HepG2 (cell line): ENCODE results near the gene LRRC10. TPM values are rescaled to one million over a fixed set of nuclear protein-coding genes. Genes with fewer than 3 reads are reported as not detected.

ENCODE experiments used
- ARNTL ChIP-seq: sonication (generic); formaldehyde crosslinking; IDR thresholded peaks from 2 replicates; pipeline ENCODE4 v1.4.0; 2020; ENCODE audit warnings: mild to moderate bottlenecking, missing genetic modification reagents
- BRF2 ChIP-seq: sonication (generic); formaldehyde crosslinking; IDR thresholded peaks from 2 replicates; pipeline ENCODE4 v1.8.1; 2022; ENCODE audit warnings: mild to moderate bottlenecking, missing genetic modification reagents
- CBFB ChIP-seq: sonication (generic); formaldehyde crosslinking; IDR thresholded peaks from 2 replicates; pipeline ENCODE4 v1.4.0; 2020; ENCODE audit warnings: missing genetic modification reagents
- FOXM1 ChIP-seq: sonication (generic); formaldehyde crosslinking; IDR thresholded peaks from 2 replicates; pipeline ENCODE4 v1.5.0; 2020; ENCODE audit warnings: missing genetic modification reagents
- HDAC1 ChIP-seq: sonication (generic); formaldehyde crosslinking; IDR thresholded peaks from 2 replicates; pipeline ENCODE4 v1.5.1; 2020; ENCODE audit warnings: mild to moderate bottlenecking, missing genetic modification reagents
- ISL2 ChIP-seq: sonication (generic); formaldehyde crosslinking; IDR thresholded peaks from 2 replicates; pipeline ENCODE4 v1.5.0; 2020; ENCODE audit warnings: missing genetic modification reagents
- KLF13 ChIP-seq: sonication (generic); formaldehyde crosslinking; IDR thresholded peaks from 2 replicates; pipeline ENCODE4 v1.4.0; 2020; ENCODE audit warnings: mild to moderate bottlenecking, missing genetic modification reagents
- MLLT10 ChIP-seq: sonication (generic); formaldehyde crosslinking; IDR thresholded peaks from 2 replicates; pipeline ENCODE4 v1.4.0; 2020; ENCODE audit warnings: missing genetic modification reagents
- MXD4 ChIP-seq: IDR thresholded peaks from 2 replicates; pipeline ENCODE4 v1.6.1; 2016; ENCODE audit warnings: mild to moderate bottlenecking, missing biosample characterization, missing genetic modification reagents
- NBN ChIP-seq: fragments of 450-650 bp; conservative IDR thresholded peaks from 2 replicates; pipeline ENCODE4 v1.6.1; 2017
- PHF8 ChIP-seq: sonication (generic); formaldehyde crosslinking; IDR thresholded peaks from 2 replicates; pipeline ENCODE4 v1.5.0; 2020; ENCODE audit warnings: missing genetic modification reagents
- POLR2AphosphoS5 ChIP-seq: IDR thresholded peaks from 2 replicates; pipeline ENCODE4 v1.6.1; 2012; ENCODE audit warnings: low read depth, low read length
- REXO4 ChIP-seq: sonication (generic); formaldehyde crosslinking; IDR thresholded peaks from 2 replicates; pipeline ENCODE4 v1.8.0; 2022; ENCODE audit warnings: missing genetic modification reagents, mild to moderate bottlenecking, borderline replicate concordance
- RFX5 ChIP-seq: IDR thresholded peaks from 2 replicates; pipeline ENCODE4 v1.6.1; 2011; ENCODE audit warnings: low read depth, low read length, improper control_type of control experiment
- SAFB2 ChIP-seq: sonication (generic); formaldehyde crosslinking; IDR thresholded peaks from 2 replicates; pipeline ENCODE4 v1.5.1; 2020; ENCODE audit warnings: missing genetic modification reagents, low read depth, mild to moderate bottlenecking, borderline replicate concordance
- SIN3A ChIP-seq: IDR thresholded peaks from 2 replicates; pipeline ENCODE4 v1.6.1; 2011; ENCODE audit warnings: low read depth, mild to moderate bottlenecking, control low read depth, low read length, borderline replicate concordance
- SIX1 ChIP-seq: sonication (generic); formaldehyde crosslinking; IDR thresholded peaks from 2 replicates; pipeline ENCODE4 v1.4.0; 2020; ENCODE audit warnings: missing genetic modification reagents, borderline replicate concordance
- TEAD2 ChIP-seq: sonication (generic); formaldehyde crosslinking; IDR thresholded peaks from 2 replicates; pipeline ENCODE4 v1.9.0; 2021; ENCODE audit warnings: missing genetic modification reagents
- U2AF2 ChIP-seq: fragments of 200-400 bp; formaldehyde crosslinking; IDR thresholded peaks from 2 replicates; pipeline ENCODE4 v1.6.1; 2017; ENCODE audit warnings: low read depth, mild to moderate bottlenecking, low read length
- ZFP36L2 ChIP-seq: sonication (generic); formaldehyde crosslinking; IDR thresholded peaks from 2 replicates; pipeline ENCODE4 v1.4.0; 2020; ENCODE audit warnings: missing genetic modification reagents
- ZFY ChIP-seq: sonication (generic); formaldehyde crosslinking; IDR thresholded peaks from 2 replicates; pipeline ENCODE4 v1.4.0; 2020; ENCODE audit warnings: missing genetic modification reagents
- ZNF121 ChIP-seq: sonication (generic); formaldehyde crosslinking; IDR thresholded peaks from 2 replicates; pipeline ENCODE4 v1.5.0; 2020; ENCODE audit warnings: mild to moderate bottlenecking, missing genetic modification reagents
- ZNF143 ChIP-seq: sonication (generic); formaldehyde crosslinking; IDR thresholded peaks from 2 replicates; pipeline ENCODE4 v1.4.0; 2020; ENCODE audit warnings: missing genetic modification reagents
- ZNF253 ChIP-seq: sonication (generic); formaldehyde crosslinking; IDR thresholded peaks from 2 replicates; pipeline ENCODE4 v1.8.0; 2022; ENCODE audit warnings: mild to moderate bottlenecking, missing genetic modification reagents, borderline replicate concordance
- ZNF280B ChIP-seq: sonication (generic); formaldehyde crosslinking; IDR thresholded peaks from 2 replicates; pipeline ENCODE4 v1.5.0; 2020; ENCODE audit warnings: missing genetic modification reagents, mild to moderate bottlenecking, borderline replicate concordance
- ZNF331 ChIP-seq: sonication (generic); formaldehyde crosslinking; IDR thresholded peaks from 2 replicates; pipeline ENCODE4 v1.4.0; 2020; ENCODE audit warnings: missing genetic modification reagents
- ZNF766 ChIP-seq: sonication (generic); formaldehyde crosslinking; IDR thresholded peaks from 2 replicates; pipeline ENCODE4 v1.5.0; 2020; ENCODE audit warnings: missing genetic modification reagents, borderline replicate concordance
- ZNF781 ChIP-seq: sonication (generic); formaldehyde crosslinking; IDR thresholded peaks from 2 replicates; pipeline ENCODE4 v1.5.1; 2020; ENCODE audit warnings: borderline replicate concordance, mild to moderate bottlenecking, missing genetic modification reagents; ENCODE audit errors: not compliant biosample characterization
- polyA plus RNA-seq, 8 experiments: library from polyadenylated mRNA; depleted of rRNA in 3 of 8; stranded (reverse) in 7 of 8; unstranded in 1 of 8; fragments of >200 nt; fragmentation: Illumina TruSeq in 4 of 8; extraction: Trizol in 4 of 8; gene quantifications; 2 replicates each; pipeline versions ENCODE4 v1.2.1 to v1.2.3, GENCODE V29; 2011 to 2016; ENCODE audit warnings: low read depth in 4 of 8, missing spikeins in 1 of 8, mixed read lengths in 1 of 8; ENCODE audit not compliant: insufficient read depth in 1 of 8
- total RNA-seq, 5 experiments: library from RNA; depleted of rRNA; stranded (reverse); fragments of >200 nt; fragmentation: Illumina TruSeq; extraction: Trizol; gene quantifications; 2 replicates each; pipeline ENCODE4 v1.2.3, GENCODE V29; 2016; ENCODE audit warnings: low read depth in 1 of 5
- TF ChIP-seq, protein P1 (sequence below): sonication (generic); formaldehyde crosslinking; IDR thresholded peaks from 2 replicates; pipeline ENCODE4 v1.4.0; 2020; ENCODE audit warnings: missing genetic modification reagents

Gene LRRC10
- total and polyA plus RNA-seq, 2 of the 13 experiments (the other 11 are each of a cell fraction or from before 2014, with no cell fraction given), result not detected

DNA sequence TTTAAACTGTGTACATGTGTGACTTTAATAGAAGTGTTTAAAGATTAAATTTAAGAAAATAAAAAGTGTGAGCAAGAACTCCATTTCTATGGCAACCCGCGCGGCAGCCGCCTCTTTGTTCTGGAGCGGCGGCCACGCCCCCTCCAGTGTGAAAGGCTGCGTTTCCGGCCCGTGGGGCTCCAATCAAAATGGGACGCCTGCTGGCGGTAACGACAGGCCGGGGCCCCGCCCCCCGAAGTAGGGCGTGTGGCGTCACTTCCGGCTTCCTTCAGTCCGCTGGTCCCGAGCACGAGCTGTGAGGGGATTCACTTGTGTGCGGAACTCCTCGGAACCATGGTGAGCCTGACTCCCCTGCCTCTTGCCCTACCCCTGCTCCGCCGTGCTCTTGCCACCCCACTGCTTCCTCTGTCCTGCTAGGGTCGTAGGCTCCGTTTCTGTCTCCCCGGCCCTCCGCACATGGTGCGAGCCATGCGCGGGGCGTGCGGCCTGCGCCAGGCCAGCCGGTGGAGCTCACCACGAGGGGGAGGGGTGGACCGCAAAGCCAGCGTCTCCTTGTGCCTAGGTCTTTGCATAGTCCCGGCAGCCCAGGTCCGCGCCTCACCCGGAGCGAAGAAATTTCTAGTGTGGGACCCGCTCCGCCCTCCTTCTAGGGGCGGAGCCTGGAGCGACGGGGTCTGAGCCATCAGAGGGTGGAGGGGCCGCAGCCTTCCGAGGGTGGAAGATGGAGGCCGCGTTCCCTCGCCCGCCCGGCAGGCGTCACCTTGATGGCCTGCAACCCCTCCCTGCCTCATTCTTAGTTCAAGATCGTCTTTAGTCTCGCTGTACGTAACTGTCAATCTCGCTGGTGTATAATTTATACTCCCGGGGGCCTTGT lies 25.3 kb downstream of the LRRC10 start, which contains the start of gene CCT2 (continued):
- 0 out of 2 replicates have a peak, but pooled peaks have one; percentile 75 for TF ChIP-seq REXO4 (CRISPR knock-in tag)
- peak; percentile 76 for TF ChIP-seq ZNF781 (CRISPR knock-in tag)
- TF ChIP-seq SAFB2 (CRISPR knock-in tag), result peak; percentile 97
- TF ChIP-seq TEAD2 (CRISPR knock-in tag), result peak; percentile 95
- no peak for TF ChIP-seq SIX1 (CRISPR knock-in tag)
- TF ChIP-seq ZNF143, result peak; percentile 59
- TF ChIP-seq ZNF766, result peak; percentile 68; the same call in 1 of the 2 replicates
- TF ChIP-seq ZNF280B (CRISPR knock-in tag), result peak; percentile 96
- peak; percentile 44; the same call in 1 of the 2 replicates for TF ChIP-seq ARNTL (CRISPR knock-in tag)
- TF ChIP-seq ZNF331 (CRISPR knock-in tag), result peak; percentile 17; the same call in 1 of the 2 replicates
- TF ChIP-seq NBN, result no peak
- 0 out of 2 replicates have a peak, but pooled peaks have one; percentile 30 for TF ChIP-seq KLF13 (CRISPR knock-in tag)
- peak; percentile 99 for TF ChIP-seq ZFY
- TF ChIP-seq, protein P1, sequence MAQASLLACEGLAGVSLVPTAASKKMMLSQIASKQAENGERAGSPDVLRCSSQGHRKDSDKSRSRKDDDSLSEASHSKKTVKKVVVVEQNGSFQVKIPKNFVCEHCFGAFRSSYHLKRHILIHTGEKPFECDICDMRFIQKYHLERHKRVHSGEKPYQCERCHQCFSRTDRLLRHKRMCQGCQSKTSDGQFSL, result 0 out of 2 replicates have a peak, but pooled peaks have one; percentile 34
- 0 out of 2 replicates have a peak, but pooled peaks have one; percentile 89 for TF ChIP-seq ZNF253 (CRISPR knock-in tag)
- peak; percentile 97 for TF ChIP-seq HDAC1 (CRISPR knock-in tag)
- TF ChIP-seq CBFB (CRISPR knock-in tag), result peak; percentile 75
- TF ChIP-seq POLR2AphosphoS5, result peak; percentile 98
- 0 out of 2 replicates have a peak, but pooled peaks have one; percentile 70 for TF ChIP-seq U2AF2
- TF ChIP-seq PHF8 (CRISPR knock-in tag), result peak; percentile 100
- TF ChIP-seq MXD4, result peak; percentile 98
- no peak for TF ChIP-seq ZNF121 (CRISPR knock-in tag)
- no peak for TF ChIP-seq MLLT10 (CRISPR knock-in tag)
- TF ChIP-seq ZFP36L2 (CRISPR knock-in tag), result no peak
- TF ChIP-seq SIN3A, result peak; percentile 79; the same call in 1 of the 2 replicates
- TF ChIP-seq ISL2 (CRISPR knock-in tag), result peak; percentile 74
- no peak; the same call in 1 of the 2 replicates for TF ChIP-seq RFX5
- no peak for TF ChIP-seq BRF2 (CRISPR knock-in tag)
- peak; percentile 54; the same call in 1 of the 2 replicates for TF ChIP-seq FOXM1 (CRISPR knock-in tag)
